AG20443 (cell line): ENCODE results near the gene LPO.
A peak's percentile ranks its signal among the peaks of the same experiment; 100 is the strongest.

ENCODE experiments used
- DNase-seq: peaks from one replicate; pipeline ENCODE4 v3.0.0; 2012; ENCODE audit warnings: low spot score, mixed read lengths

LPO gene

GRCh38 chr17:58277802-58278595 lies 39.6 kb downstream of the LPO start:
- DNase-seq: peak; percentile 9

DNA sequence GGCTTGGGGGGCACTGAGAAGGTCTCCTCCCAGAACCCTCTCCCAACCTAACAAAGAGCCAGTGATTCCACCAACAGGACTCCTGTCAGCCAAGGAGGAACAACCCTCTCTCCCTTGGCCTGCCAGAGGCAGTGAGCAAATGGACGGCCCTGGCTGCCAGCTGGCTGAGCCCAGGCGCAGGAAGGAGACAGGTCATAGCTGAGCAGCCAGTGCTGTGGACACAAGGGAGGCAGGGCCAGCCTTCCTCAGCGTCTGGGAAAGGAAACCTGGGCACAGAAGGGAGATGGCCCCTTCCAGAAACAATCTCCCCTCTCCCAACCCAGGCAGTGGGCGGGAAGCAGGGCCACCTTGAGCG lies 40.3 kb downstream of the LPO start:
- DNase-seq: peak; percentile 62

GRCh38 chr17:58279016-58279711 lies 40.8 kb downstream of the LPO start:
- peak; percentile 58 for DNase-seq

- DNase-seq: peak; percentile 7
Observed at GRCh38 chr17:58279736-58280479, 41.5 kb downstream of the LPO start.

DNA sequence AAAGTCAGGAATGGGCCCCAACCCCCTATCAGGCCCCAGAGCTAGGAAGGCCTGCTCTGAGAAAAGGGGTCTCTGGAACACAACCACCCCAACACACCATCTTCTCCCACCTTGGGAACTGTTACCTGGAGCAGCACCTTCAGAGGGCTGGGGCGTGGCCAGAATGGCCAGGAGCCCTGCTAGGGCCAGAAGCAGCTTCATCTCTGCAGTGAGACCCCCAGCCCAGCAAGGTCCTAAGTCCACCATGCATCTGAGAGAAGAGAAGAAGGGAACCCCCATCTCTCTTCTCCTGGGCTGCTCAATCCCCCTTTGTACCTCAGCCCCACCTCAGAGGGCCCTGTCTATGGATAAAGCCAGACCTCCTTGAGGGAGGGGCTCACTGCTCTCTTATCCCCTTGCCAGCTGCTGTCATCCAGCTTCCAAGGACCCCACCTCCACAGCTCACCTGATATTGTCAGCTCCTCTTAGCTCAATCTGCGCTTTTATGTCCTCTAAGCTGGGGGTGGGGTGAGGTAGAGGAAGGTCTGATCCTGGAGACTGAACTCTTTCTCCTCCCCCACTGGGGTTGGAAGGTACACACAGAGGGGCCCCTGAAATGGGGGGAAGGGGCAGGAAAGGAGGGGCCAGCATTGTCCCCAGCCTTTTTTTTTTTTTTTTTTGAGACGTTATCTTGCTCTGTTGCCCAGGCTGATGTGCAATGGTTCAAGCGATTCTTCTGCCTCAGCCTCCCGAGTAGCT lies 42.3 kb downstream of the LPO start, which contains the start of gene MPO:
MPO (minus strand) TSS at position 456 of the 738 bp plus-strand sequence; CDS start at position 279, 177 bp downstream.
- peak; percentile 7 for DNase-seq

- peak; percentile 9 for DNase-seq
Observed at GRCh38 chr17:58281511-58282011, 43.2 kb downstream of the LPO start.

GRCh38 chr17:58282442-58282841 lies 44.1 kb downstream of the LPO start:
- DNase-seq: no peak

GRCh38 chr17:58283674-58284612 lies 45.6 kb downstream of the LPO start:
- peak; percentile 7 for DNase-seq

DNA sequence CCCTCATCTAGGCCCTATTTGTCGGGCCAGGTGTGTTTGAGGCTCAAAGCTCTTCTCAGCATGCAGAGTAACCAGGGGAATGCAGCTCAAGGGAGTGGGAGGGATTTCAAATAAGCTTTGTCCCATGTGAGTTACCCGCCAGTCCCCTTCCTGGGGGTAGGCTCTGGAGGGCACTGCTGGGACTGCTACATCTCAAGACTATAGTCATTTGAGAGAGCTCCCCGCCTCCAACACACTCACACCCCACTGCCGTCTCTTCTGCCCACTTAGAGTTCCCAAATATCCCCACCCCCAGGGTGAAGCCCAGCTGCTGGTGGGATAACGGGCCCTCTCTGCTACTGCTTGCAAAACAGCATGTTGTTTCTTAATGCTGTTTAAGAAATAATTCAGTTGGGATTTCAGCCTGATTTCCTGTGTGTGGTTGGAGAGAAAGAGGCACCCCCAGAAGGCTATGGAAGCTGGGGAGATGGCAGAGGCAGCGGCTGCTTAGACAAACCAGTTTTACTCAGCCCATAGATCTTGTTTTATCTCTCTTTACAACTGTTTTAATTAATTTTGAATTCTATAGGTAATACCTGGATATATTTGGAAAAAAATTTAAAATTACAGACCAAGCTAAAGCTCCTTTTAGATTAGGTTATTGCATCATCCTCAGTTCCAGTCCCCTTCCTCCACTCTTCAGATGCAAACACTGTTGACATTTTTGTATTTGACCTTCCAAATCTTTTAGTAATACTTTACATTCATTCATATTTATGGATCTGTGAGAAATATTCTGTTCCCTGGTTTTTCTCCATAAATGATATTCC lies 46.4 kb downstream of the LPO start:
- no peak for DNase-seq

- no peak for DNase-seq
Observed at GRCh38 chr17:58285422-58285810, 47.0 kb downstream of the LPO start.

DNA sequence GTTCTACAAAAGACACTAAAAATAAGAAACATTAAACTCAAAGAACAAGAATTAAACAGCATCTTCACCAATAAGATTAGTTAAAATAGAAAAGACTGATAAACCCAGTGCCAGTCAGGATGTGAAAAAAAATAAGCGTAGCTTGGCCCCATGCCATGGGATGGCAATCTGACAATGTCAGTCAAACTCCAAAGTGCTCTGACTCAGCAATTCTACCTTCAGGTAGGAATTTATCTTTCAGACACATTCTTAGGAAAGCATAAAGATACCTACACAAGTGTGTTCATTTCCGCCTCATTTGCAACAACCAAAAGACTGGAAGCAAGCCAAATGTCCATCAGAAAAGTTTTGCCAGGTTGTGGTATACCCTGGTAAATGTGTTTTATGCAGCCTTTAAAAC lies 51.5 kb downstream of the LPO start:
- DNase-seq: no peak

DNA sequence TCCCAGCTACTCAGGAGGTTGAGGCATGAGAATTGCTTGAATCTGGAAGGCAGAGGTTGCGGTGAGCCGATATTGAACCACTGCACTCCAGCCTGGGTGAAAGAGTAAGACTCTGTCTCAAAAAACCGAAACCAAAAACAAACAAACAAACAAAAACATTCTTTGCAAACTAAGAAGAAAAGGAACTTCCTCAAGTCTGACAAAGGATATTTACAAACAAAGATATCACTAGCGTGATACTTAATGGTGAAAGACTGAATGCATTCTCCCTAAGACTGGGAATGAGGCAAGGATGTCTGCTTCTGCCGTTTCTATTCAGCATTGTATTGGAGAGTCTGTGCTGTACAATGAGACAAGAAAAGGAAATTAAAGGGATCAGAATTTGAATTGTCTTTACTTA lies 52.9 kb downstream of the LPO start:
- DNase-seq: no peak

- no peak for DNase-seq
Observed at GRCh38 chr17:58294034-58294433, 55.6 kb downstream of the LPO start.

DNA sequence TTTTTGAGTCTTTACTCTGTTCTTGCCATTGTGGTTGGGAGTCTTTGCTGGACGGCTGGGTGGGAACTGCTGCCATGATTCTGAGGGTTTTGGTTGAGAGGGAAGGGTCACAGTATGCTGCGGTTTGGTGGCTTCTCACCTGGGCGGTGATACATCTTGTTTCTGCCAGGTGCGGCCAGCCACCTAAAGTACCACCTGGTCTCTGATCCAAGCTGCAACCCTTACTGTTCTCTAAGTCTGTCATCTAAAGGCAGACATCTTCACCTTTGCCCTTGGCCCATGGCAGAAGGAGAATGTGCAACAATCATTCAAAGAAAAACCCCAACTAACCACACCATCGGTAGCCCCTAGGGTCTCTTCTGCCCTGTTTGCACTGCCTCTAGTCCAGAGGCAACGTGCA lies 62.0 kb downstream of the LPO start:
- DNase-seq: no peak

GRCh38 chr17:58301504-58302150 lies 63.2 kb downstream of the LPO start:
- no peak for DNase-seq

DNA sequence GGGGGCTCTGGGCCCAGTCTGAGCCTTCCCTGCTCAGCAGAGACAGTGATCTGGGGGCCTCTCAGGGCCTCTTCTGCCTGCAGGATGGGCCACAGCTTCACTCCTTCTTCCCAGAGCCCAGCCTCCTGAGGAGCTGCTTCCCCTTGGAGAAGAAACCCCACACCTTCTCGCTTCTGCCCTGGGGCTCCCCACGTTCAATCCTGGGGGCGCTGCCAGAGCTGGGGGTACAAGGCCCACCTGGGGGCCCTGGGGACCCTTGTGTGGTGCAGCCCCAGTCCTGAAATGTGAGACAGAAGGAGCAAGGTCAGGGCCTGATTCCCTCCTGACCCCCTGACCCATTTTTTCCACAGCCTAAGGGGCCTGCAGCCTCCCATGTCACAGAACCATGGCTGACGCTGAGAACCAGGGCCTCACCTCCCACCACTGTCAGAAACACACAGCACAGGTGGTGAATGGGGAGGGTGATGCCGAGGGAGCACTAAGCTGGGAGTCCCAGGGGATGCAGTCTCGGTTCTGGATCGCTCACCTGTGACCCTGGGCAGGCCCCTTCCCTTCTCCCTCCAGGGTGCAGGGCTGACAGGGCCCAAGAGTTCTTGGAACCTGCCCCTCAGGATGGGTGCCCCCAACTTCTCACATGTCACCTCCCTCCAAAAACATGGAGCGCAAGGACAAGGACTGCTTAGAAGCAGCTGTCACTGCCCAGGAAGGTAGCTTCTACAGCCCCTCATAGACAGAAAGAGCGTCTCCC lies 64.0 kb downstream of the LPO start:
- DNase-seq: no peak

DNA sequence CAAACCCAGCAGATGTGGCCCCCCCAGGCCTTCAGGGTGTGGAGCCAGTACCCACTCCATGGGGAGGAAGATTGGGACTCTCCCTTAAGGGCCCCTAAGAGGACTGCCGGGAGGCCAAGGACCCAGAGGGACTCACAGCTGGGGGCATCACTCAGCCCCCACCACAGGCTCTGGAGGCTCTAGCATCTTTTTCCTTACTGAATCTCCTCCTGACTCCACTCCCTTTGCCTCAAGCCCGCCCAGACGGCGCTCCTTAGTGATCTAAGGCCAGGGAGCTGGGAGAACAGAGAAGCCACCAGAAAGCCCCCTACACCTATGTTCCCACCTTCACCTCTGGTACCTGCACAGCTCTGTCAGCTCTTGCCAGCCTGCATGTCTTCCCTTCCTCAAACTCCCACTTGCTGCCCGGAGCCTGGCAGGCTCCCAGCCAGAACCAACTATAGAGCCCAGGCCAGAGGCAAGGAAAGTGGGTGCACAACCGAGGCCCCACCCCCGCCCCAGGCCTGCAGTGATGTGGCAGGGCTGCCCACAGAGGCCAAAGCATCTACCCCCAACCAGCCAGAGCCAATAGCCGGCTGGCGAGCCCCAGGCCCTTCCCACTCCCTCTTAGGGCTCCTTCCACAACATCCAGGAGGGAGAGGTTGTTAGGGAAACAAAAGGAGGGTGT lies 64.7 kb downstream of the LPO start:
- DNase-seq: no peak
